HCT116 (cell line): ENCODE data around the gene SLC35B2. TPM values are rescaled to one million over a fixed set of nuclear protein-coding genes. Genes with fewer than 3 reads are reported as not detected.

ENCODE experiments used
- FOSL1 ChIP-seq: IDR thresholded peaks from 2 replicates; pipeline ENCODE4 v1.6.1; 2012; ENCODE audit warnings: low read depth
- POLR2AphosphoS5 ChIP-seq: IDR thresholded peaks from 2 replicates; pipeline ENCODE4 v1.6.1; 2011; ENCODE audit warnings: mild to moderate bottlenecking, low read depth, low read length, moderate library complexity
- SP1 ChIP-seq: IDR thresholded peaks from 2 replicates; pipeline ENCODE4 v1.6.1; 2012; ENCODE audit warnings: low read depth
- total RNA-seq: library from RNA; stranded (reverse); gene quantifications from one replicate; pipeline ENCODE4 v1.2.1, GENCODE V29; 2021; ENCODE audit not compliant: unreplicated experiment
- TF ChIP-seq, protein P1 (sequence below): IDR thresholded peaks from 2 replicates; pipeline ENCODE4 v1.6.1; 2012; ENCODE audit warnings: low read depth
- TF ChIP-seq, protein P2 (sequence below): IDR thresholded peaks from 2 replicates; pipeline ENCODE4 v1.6.1; 2011; ENCODE audit warnings: mild to moderate bottlenecking, low read length, moderate library complexity; ENCODE audit not compliant: insufficient replicate concordance; ENCODE audit errors: extremely low read depth

Gene SLC35B2
- total RNA-seq, 1 experiment from 2014 or later: 50.5 TPM

DNA sequence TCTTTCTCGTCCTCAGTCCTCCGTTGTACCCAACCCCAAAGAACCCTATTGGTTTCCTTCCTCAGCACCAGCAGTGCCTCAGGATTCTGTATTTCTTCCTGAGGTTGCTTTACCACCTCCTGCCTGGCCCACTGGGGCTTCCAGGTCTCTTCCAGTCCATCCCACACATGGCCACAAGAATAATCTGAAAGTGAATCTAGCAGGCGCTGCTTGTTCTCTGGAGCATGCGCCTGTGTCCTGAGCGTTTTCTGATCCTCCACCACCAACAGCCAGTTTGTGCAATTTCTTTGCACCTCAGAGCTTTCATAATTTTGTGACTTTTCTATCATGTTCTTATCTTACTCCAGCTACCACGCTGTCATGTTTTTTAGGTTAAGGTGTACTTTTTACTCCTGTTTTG, 22.1 kb downstream of the SLC35B2 start (continued):
- TF ChIP-seq, protein P1, sequence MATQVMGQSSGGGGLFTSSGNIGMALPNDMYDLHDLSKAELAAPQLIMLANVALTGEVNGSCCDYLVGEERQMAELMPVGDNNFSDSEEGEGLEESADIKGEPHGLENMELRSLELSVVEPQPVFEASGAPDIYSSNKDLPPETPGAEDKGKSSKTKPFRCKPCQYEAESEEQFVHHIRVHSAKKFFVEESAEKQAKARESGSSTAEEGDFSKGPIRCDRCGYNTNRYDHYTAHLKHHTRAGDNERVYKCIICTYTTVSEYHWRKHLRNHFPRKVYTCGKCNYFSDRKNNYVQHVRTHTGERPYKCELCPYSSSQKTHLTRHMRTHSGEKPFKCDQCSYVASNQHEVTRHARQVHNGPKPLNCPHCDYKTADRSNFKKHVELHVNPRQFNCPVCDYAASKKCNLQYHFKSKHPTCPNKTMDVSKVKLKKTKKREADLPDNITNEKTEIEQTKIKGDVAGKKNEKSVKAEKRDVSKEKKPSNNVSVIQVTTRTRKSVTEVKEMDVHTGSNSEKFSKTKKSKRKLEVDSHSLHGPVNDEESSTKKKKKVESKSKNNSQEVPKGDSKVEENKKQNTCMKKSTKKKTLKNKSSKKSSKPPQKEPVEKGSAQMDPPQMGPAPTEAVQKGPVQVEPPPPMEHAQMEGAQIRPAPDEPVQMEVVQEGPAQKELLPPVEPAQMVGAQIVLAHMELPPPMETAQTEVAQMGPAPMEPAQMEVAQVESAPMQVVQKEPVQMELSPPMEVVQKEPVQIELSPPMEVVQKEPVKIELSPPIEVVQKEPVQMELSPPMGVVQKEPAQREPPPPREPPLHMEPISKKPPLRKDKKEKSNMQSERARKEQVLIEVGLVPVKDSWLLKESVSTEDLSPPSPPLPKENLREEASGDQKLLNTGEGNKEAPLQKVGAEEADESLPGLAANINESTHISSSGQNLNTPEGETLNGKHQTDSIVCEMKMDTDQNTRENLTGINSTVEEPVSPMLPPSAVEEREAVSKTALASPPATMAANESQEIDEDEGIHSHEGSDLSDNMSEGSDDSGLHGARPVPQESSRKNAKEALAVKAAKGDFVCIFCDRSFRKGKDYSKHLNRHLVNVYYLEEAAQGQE: no peak
- no peak for TF ChIP-seq POLR2AphosphoS5
- TF ChIP-seq SP1: no peak
- TF ChIP-seq, protein P2, sequence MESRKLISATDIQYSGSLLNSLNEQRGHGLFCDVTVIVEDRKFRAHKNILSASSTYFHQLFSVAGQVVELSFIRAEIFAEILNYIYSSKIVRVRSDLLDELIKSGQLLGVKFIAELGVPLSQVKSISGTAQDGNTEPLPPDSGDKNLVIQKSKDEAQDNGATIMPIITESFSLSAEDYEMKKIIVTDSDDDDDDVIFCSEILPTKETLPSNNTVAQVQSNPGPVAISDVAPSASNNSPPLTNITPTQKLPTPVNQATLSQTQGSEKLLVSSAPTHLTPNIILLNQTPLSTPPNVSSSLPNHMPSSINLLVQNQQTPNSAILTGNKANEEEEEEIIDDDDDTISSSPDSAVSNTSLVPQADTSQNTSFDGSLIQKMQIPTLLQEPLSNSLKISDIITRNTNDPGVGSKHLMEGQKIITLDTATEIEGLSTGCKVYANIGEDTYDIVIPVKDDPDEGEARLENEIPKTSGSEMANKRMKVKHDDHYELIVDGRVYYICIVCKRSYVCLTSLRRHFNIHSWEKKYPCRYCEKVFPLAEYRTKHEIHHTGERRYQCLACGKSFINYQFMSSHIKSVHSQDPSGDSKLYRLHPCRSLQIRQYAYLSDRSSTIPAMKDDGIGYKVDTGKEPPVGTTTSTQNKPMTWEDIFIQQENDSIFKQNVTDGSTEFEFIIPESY: no peak
- no peak for TF ChIP-seq FOSL1
